Spleen (tissue), 11 donors: Measurements from ENCODE around the gene TCAIM. TPM values are rescaled to one million over a fixed set of nuclear protein-coding genes. Genes with fewer than 3 reads are reported as not detected.

Experiments
- DNase-seq: peaks from one replicate; pipeline ENCODE4 v3.0.0-alpha.2; 2020
- H3K27ac ChIP-seq, 8 donors: fragments of 200-600 bp; sonication (generic) in 7 of 8; 1 replicate in 4 of 8; 2 replicates in 4 of 8; pipeline versions ENCODE4 v1.5.0 to v1.8.0; 2016 to 2021; ENCODE audit warnings: inconsistent platforms in 4 of 8, mild to moderate bottlenecking in 4 of 8, moderate library complexity in 1 of 8
- H3K27me3 ChIP-seq, 7 donors: fragments of 200-600 bp; sonication (generic) in 6 of 7; replicated peaks in 1 of 7; 1 replicate in 4 of 7; 2 replicates in 3 of 7; pipeline versions ENCODE4 v1.5.0 to v1.8.0; 2016 to 2021; ENCODE audit warnings: inconsistent platforms in 3 of 7, mild to moderate bottlenecking in 1 of 7
- H3K36me3 ChIP-seq, 6 donors: fragments of 200-600 bp; sonication (generic) in 5 of 6; 1 replicate in 4 of 6; 2 replicates in 2 of 6; pipeline versions ENCODE4 v1.5.0 to v1.8.0; 2016 to 2021; ENCODE audit warnings: inconsistent platforms in 2 of 6
- H3K4me1 ChIP-seq, 6 donors: fragments of 200-600 bp; sonication (generic) in 5 of 6; 1 replicate in 3 of 6; 2 replicates in 3 of 6; pipeline versions ENCODE4 v1.5.0 to v1.8.0; 2016 to 2021; ENCODE audit warnings: inconsistent platforms in 3 of 6
- H3K4me3 ChIP-seq, 8 donors: fragments of 200-600 bp; sonication (generic) in 7 of 8; 1 replicate in 4 of 8; 2 replicates in 4 of 8; pipeline versions ENCODE4 v1.5.0 to v1.8.0; 2016 to 2021; ENCODE audit warnings: inconsistent platforms in 4 of 8, mild to moderate bottlenecking in 4 of 8, moderate library complexity in 2 of 8
- H3K9me3 ChIP-seq, 8 donors: fragments of 200-600 bp; sonication (generic) in 7 of 8; 1 replicate in 4 of 8; 2 replicates in 4 of 8; pipeline versions ENCODE4 v1.5.0 to v1.8.0; 2016 to 2021; ENCODE audit warnings: inconsistent platforms in 4 of 8
- POLR2A ChIP-seq, 3 donors: fragments of 450-650 bp; IDR thresholded peaks; one replicate each; pipeline ENCODE4 v1.5.1; 2017; ENCODE audit warnings: antibody characterized with exemption in 3 of 3, mild to moderate bottlenecking in 1 of 3
- POLR2AphosphoS5 ChIP-seq, 3 donors: sonication (generic); formaldehyde crosslinking; IDR thresholded peaks; one replicate each; pipeline ENCODE4 v1.5.1; 2017; ENCODE audit warnings: antibody characterized with exemption in 3 of 3
- WGBS, 5 donors: extraction: QIAGEN DNeasy Blood & Tissue Kit in 3 of 5; methylation state at CpG; one replicate each; pipeline versions ENCODE4 v1.1.5 to v1.1.7; 2013 to 2018; 5-methylcytosine and 5-hydroxymethylcytosine counted together
- intact Hi-C: fragments of 100-400 bp; cut with DNase I; formaldehyde crosslinking; loops from one replicate; pipeline ENCODE4 v1.15.0; 2023; ENCODE audit warnings: low total_unique reads
- polyA plus RNA-seq, 3 donors: library from polyadenylated mRNA; stranded (reverse); fragments of 200-250 nt; gene quantifications; one replicate each; pipeline ENCODE4 v1.2.1, GENCODE V29; 2013
- total RNA-seq, 7 donors: library from RNA; depleted of rRNA in 3 of 7; stranded (reverse); fragments of >200 nt in 3 of 7; fragmentation: NEBNext Ultra II Directional in 4 of 7; extraction: Animal tissue kit (Norgen Biotek cat#: 25700) in 4 of 7; gene quantifications; one replicate each; pipeline versions ENCODE4 v1.1.0 to v1.2.1, GENCODE V29; 2016 to 2021
- TF ChIP-seq, protein P1 (sequence below), 11 experiments: fragments of 200-600 bp in 7 of 11; fragments of 450-650 bp in 4 of 11; sonication (generic) in 4 of 11; IDR thresholded peaks in 8 of 11; conservative IDR thresholded peaks in 3 of 11; 1 replicate in 7 of 11; 2 replicates in 4 of 11; pipeline versions ENCODE4 v1.4.0 to v1.8.0; 2016 to 2021; ENCODE audit warnings: antibody characterized with exemption in 11 of 11, inconsistent platforms in 4 of 11, mild to moderate bottlenecking in 1 of 11
- donor health status: healthy with polysubstance abuse.
- donor health status: DM: no; HTN: no; CAD: no; lungs with moderate emphysema.
- donor health status: DM: no; HTN: no; CAD: no.
- donor health status: Bipolar disorder and iron deficiency.
- donor health status: healthy.
- donor health status: DM: no; HTN: no; CAD: no.
- donor health status: DM: yes; HTN: yes; CAD: no.

TCAIM gene
- total and polyA plus RNA-seq, 10 donors: 7.2 to 31.7 (median 22.9) TPM

DNA sequence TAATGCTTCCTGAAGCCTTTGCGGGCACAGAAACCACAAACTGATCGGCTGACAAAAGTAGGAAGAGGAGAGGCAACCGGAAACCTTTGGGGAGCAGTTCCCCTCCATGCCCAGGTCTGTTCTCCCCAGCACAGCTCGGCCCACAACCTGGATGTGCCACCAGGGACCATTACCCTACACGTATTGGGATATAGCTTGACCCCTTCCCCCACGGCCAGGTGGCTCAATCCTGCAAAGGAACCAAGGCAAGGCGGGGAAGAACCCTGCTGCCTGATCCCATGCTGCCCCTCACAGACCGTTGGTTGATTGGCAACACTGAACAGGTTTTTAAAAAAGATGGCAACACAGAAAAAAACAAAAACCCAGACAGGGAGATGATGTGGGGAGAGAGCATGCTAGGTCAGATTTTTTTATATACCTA, 19.7 kb upstream of the TCAIM start:
- Histone ChIP-seq H3K4me3 (no peak overlapping the region), H3K27me3 (peaks cover 0 to 17% (median 0%) of the 10 kb centered on the region in 7 donors), H3K27ac (no peak overlapping the region), H3K9me3 (no peaks in the 10 kb centered on the region), H3K36me3 (no peaks in the 10 kb centered on the region), H3K4me1 (peaks cover 0 to 7% (median 0%) of the 10 kb centered on the region in 6 donors)
- WGBS, 5 donors: 13 to 27% (median 25%) methylated on average over 8 of the region's 8 CpGs
- no peak for DNase-seq
- intact Hi-C loops: no loop called here
- TF ChIP-seq POLR2AphosphoS5 (IDR thresholded peaks at IDR 0.05) (no peak), POLR2A (IDR thresholded peaks at IDR 0.05) (no peak)
- TF ChIP-seq, protein P1, sequence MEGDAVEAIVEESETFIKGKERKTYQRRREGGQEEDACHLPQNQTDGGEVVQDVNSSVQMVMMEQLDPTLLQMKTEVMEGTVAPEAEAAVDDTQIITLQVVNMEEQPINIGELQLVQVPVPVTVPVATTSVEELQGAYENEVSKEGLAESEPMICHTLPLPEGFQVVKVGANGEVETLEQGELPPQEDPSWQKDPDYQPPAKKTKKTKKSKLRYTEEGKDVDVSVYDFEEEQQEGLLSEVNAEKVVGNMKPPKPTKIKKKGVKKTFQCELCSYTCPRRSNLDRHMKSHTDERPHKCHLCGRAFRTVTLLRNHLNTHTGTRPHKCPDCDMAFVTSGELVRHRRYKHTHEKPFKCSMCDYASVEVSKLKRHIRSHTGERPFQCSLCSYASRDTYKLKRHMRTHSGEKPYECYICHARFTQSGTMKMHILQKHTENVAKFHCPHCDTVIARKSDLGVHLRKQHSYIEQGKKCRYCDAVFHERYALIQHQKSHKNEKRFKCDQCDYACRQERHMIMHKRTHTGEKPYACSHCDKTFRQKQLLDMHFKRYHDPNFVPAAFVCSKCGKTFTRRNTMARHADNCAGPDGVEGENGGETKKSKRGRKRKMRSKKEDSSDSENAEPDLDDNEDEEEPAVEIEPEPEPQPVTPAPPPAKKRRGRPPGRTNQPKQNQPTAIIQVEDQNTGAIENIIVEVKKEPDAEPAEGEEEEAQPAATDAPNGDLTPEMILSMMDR (IDR thresholded peaks at IDR 0.05 in 8 of 11, conservative IDR thresholded peaks at IDR 0.05 in 3 of 11): no peak

GRCh38 chr3:44321335-44321734, 17.2 kb upstream of the TCAIM start:
- Histone ChIP-seq H3K4me1 (peaks cover 0 to 7% (median 0%) of the 10 kb centered on the region in 6 donors), H3K27me3 (peaks cover 0 to 17% (median 0%) of the 10 kb centered on the region in 7 donors), H3K36me3 (no peaks in the 10 kb centered on the region), H3K27ac (no peak overlapping the region), H3K9me3 (no peaks in the 10 kb centered on the region), H3K4me3 (no peak overlapping the region)
- TF ChIP-seq POLR2A (IDR thresholded peaks at IDR 0.05) (no peak), POLR2AphosphoS5 (IDR thresholded peaks at IDR 0.05) (no peak)
- TF ChIP-seq, protein P1 (IDR thresholded peaks at IDR 0.05 in 8 of 11, conservative IDR thresholded peaks at IDR 0.05 in 3 of 11): no peak
- intact Hi-C loops: loop anchor here (10.0 kb wide), 1 partner anchor 183 kb away; no protein-coding TSS in a partner anchor
- DNase-seq: no peak
- WGBS, 5 donors: 61 to 75% (median 67%) methylated on average over 3 of the region's 3 CpGs

GRCh38 chr3:44323341-44323955, 15.1 kb upstream of the TCAIM start:
- no peak overlapping the region for H3K27ac ChIP-seq
- no peaks in the 10 kb centered on the region for H3K36me3 ChIP-seq
- peaks cover 0 to 7% (median 0%) of the 10 kb centered on the region in 6 donors for H3K4me1 ChIP-seq
- intact Hi-C loops: loop anchor here (10.0 kb wide), 1 partner anchor 181 kb away; no protein-coding TSS in a partner anchor
- WGBS, 5 donors: 8 to 11% (median 9%) methylated on average over 4 of the region's 4 CpGs
- peaks cover 0 to 12% (median 0%) of the 10 kb centered on the region in 7 donors for H3K27me3 ChIP-seq
- H3K4me3 ChIP-seq: no peak overlapping the region
- TF ChIP-seq, protein P1 (IDR thresholded peaks at IDR 0.05 in 8 of 11, conservative IDR thresholded peaks at IDR 0.05 in 3 of 11): peak; percentile 25 to 78 (median 70)
- no peak for TF ChIP-seq POLR2AphosphoS5 (IDR thresholded peaks at IDR 0.05)
- H3K9me3 ChIP-seq: no peaks in the 10 kb centered on the region
- no peak for DNase-seq

DNA sequence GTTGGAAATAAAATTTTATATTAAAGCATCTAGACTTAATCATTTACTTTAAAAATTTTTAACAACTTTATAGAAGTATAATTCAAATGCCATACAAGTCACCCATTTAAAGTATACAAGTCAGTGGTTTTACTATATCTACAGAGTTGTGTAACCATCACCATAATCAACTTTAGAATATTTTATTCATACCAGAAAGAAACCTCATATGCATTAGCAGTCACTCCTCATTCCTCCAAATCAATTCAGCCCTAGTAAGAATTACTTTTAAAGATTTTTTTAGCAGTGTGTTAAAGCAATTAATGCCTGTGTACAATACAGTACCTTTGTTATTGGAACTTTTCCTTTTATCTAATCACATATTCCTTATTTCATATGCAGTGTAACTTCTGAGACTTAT, 14.0 kb upstream of the TCAIM start:
- H3K27me3 ChIP-seq: peaks cover 0 to 7% (median 0%) of the 10 kb centered on the region in 7 donors
- intact Hi-C loops: loop anchor here (10.0 kb wide), 1 partner anchor 180 kb away; no protein-coding TSS in a partner anchor
- H3K27ac ChIP-seq: no peak overlapping the region
- H3K36me3 ChIP-seq: no peaks in the 10 kb centered on the region
- no peak for TF ChIP-seq POLR2AphosphoS5 (IDR thresholded peaks at IDR 0.05)
- TF ChIP-seq POLR2A (IDR thresholded peaks at IDR 0.05): no peak
- no peak overlapping the region for H3K4me3 ChIP-seq
- peaks cover 0 to 7% (median 0%) of the 10 kb centered on the region in 6 donors for H3K4me1 ChIP-seq
- no peak for DNase-seq
- no peaks in the 10 kb centered on the region for H3K9me3 ChIP-seq
